Gastroesophageal sphincter (tissue), 4 donors: ENCODE measurements around the gene L3MBTL3. TPM values are rescaled to one million over a fixed set of nuclear protein-coding genes. Genes with fewer than 3 reads are reported as not detected.

Experiments
- ATAC-seq: fragments of 150-250 bp; one replicate; pipeline ENCODE4 v1.9.1; 2016; ENCODE audit warnings: mild to moderate bottlenecking, moderate library complexity
- H3K27ac ChIP-seq, 4 donors: fragments of 200-600 bp; sonication (generic) in 3 of 4; 1 replicate in 3 of 4; 2 replicates in 1 of 4; pipeline ENCODE4 v1.5.1; 2016 to 2019
- H3K27me3 ChIP-seq: fragments of 200-600 bp; sonication (generic); one replicate; pipeline ENCODE4 v1.5.1; 2019
- H3K36me3 ChIP-seq, 2 donors: fragments of 200-600 bp; sonication (generic); one replicate each; pipeline ENCODE4 v1.5.1; 2019; ENCODE audit warnings: control low read depth in 1 of 2
- H3K4me1 ChIP-seq, 3 donors: fragments of 200-600 bp; sonication (generic); 1 replicate in 2 of 3; 2 replicates in 1 of 3; pipeline ENCODE4 v1.5.1; 2016 to 2019; ENCODE audit warnings: control low read depth in 2 of 3
- H3K4me3 ChIP-seq, 2 donors: fragments of 200-600 bp; sonication (generic); one replicate each; pipeline ENCODE4 v1.5.1; 2019; ENCODE audit warnings: mild to moderate bottlenecking in 1 of 2, moderate library complexity in 1 of 2
- H3K9me3 ChIP-seq, 3 donors: fragments of 200-600 bp; sonication (generic); one replicate each; pipeline ENCODE4 v1.5.1; 2017 to 2019; ENCODE audit warnings: control low read depth in 2 of 3
- EP300 ChIP-seq: sonication (generic); formaldehyde crosslinking; IDR thresholded peaks from one replicate; pipeline ENCODE4 v1.6.1; 2017; ENCODE audit warnings: antibody characterized with exemption, mild to moderate bottlenecking
- POLR2A ChIP-seq, 2 donors: fragments of 450-650 bp; IDR thresholded peaks; one replicate each; pipeline ENCODE4 v1.6.1; 2017; ENCODE audit warnings: antibody characterized with exemption in 2 of 2, mild to moderate bottlenecking in 2 of 2, moderate library complexity in 1 of 2
- POLR2AphosphoS5 ChIP-seq: sonication (generic); formaldehyde crosslinking; IDR thresholded peaks from one replicate; pipeline ENCODE4 v1.6.1; 2017; ENCODE audit warnings: antibody characterized with exemption
- WGBS, 2 donors: methylation state at CpG; one replicate each; pipeline ENCODE4 v1.1.5; 2018; ENCODE audit warnings: low coverage in 1 of 2; 5-methylcytosine and 5-hydroxymethylcytosine counted together
- total RNA-seq, 4 donors: library from RNA; depleted of rRNA; stranded (reverse); fragments of >200 nt; gene quantifications; one replicate each; pipeline ENCODE4 v1.1.0, GENCODE V29; 2016
- TF ChIP-seq, protein P1 (sequence below), 4 experiments: fragments of 200-600 bp in 2 of 4; fragments of 450-650 bp in 2 of 4; sonication (generic) in 1 of 4; IDR thresholded peaks; one replicate each; pipeline ENCODE4 v1.5.1; 2017 to 2019; ENCODE audit warnings: antibody characterized with exemption in 4 of 4, mild to moderate bottlenecking in 2 of 4, moderate library complexity in 2 of 4

Gene L3MBTL3
- total RNA-seq, 4 donors from 2014 or later = 3.6 to 6.3 (median 4.8) TPM

DNA sequence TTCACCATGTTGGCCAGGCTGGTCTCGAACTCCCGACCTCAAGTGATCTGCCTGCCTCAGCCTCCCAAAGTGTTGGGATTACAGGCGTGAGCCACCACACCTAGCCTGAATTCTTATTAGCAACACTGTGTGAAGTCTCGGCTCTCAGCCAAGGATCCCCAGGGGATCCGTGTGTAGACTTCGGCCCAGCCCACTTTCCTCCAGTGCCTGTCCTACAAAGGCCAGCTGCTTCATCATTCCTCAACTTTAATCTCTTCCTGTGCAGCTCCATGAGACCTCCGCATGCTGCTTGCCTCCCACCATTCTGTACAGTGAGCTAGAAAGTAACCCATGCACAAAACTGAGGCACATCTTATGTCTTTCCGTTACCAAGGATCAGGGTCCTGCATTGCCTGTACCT is 132.5 kb downstream of the L3MBTL3 start:
- ATAC-seq = no peak
- Histone ChIP-seq H3K9me3 (no peaks in the 10 kb centered on the region), H3K27me3 (no peaks in the 10 kb centered on the region), H3K27ac (no peak overlapping the region), H3K4me1 (no peaks in the 10 kb centered on the region), H3K4me3 (no peak overlapping the region), H3K36me3 (no peaks in the 10 kb centered on the region)
- WGBS, 2 donors = 58 to 64% methylated on average over 4 of the region's 8 CpGs
- no peak for TF ChIP-seq POLR2A (IDR thresholded peaks at IDR 0.05)
- TF ChIP-seq, protein P1, sequence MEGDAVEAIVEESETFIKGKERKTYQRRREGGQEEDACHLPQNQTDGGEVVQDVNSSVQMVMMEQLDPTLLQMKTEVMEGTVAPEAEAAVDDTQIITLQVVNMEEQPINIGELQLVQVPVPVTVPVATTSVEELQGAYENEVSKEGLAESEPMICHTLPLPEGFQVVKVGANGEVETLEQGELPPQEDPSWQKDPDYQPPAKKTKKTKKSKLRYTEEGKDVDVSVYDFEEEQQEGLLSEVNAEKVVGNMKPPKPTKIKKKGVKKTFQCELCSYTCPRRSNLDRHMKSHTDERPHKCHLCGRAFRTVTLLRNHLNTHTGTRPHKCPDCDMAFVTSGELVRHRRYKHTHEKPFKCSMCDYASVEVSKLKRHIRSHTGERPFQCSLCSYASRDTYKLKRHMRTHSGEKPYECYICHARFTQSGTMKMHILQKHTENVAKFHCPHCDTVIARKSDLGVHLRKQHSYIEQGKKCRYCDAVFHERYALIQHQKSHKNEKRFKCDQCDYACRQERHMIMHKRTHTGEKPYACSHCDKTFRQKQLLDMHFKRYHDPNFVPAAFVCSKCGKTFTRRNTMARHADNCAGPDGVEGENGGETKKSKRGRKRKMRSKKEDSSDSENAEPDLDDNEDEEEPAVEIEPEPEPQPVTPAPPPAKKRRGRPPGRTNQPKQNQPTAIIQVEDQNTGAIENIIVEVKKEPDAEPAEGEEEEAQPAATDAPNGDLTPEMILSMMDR (IDR thresholded peaks at IDR 0.05) = no peak
- TF ChIP-seq EP300 = no peak
- TF ChIP-seq POLR2AphosphoS5 = no peak

DNA sequence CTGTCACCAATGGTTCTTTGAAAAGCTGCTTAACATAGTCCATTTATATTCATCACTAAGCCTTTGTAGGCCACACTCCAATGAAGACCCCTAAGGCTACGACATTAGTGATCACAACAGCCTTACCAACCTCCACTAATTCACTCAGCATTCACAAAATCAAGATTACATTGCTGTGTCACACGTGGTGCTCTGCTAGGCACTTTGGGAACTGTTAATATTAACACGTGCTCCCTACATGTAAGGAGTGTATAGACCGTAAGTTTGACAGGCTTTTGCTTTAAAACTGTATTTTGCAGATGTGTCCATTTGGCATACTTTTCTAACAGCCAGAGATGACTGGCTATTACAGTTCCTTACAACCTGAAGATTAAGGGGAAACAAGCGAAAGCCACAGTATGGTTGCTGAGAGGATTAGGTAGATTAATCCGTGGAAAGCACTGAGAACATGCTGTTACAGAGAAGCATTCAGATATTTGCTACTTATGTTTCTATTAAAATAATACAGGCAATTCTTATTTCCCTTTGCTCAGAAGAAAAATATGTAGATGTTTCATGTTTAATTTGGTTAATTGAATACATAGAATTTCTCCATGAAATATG is 134.6 kb downstream of the L3MBTL3 start:
- WGBS, 2 donors = 88 to 98% methylated on average over 4 to 6 of the region's 6 CpGs
- ATAC-seq = no peak
- H3K36me3 ChIP-seq = no peaks in the 10 kb centered on the region
- H3K27ac ChIP-seq = no peak overlapping the region
- H3K4me3 ChIP-seq = no peak overlapping the region
- TF ChIP-seq, protein P1 (IDR thresholded peaks at IDR 0.05) = no peak
- TF ChIP-seq EP300 = no peak
- TF ChIP-seq POLR2AphosphoS5 = no peak
- H3K27me3 ChIP-seq = no peaks in the 10 kb centered on the region
- H3K9me3 ChIP-seq = no peaks in the 10 kb centered on the region
- H3K4me1 ChIP-seq = no peaks in the 10 kb centered on the region

DNA sequence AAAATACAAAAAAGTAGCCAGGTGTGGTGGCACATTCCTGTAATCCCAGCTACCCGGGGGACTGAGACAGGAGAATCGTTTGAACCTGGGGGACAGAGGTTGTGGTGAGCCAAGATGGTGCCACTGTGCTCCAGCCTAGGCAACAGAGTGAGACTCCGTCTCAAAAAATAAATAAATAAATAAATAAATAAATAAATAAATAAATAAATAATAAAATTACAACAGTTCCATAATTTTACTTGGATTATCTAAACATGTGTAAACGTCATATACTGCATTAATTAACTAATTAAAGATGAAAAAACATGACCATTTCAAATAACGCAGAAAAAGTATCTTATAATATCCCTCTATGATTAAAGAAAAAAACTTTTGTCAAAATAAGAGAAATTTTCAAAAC is 138.5 kb downstream of the L3MBTL3 start:
- no peak overlapping the region for H3K27ac ChIP-seq
- no peak for ATAC-seq
- H3K9me3 ChIP-seq = peaks cover 0 to 12% (median 0%) of the 10 kb centered on the region in 3 donors
- H3K4me1 ChIP-seq = no peaks in the 10 kb centered on the region
- no peaks in the 10 kb centered on the region for H3K27me3 ChIP-seq
- 93 to 96% methylated on average over 5 of the region's 5 CpGs for WGBS, 2 donors
- no peak for TF ChIP-seq EP300
- TF ChIP-seq, protein P1 (IDR thresholded peaks at IDR 0.05) = no peak
- no peak for TF ChIP-seq POLR2AphosphoS5
- no peak for TF ChIP-seq POLR2A (IDR thresholded peaks at IDR 0.05)
- H3K36me3 ChIP-seq = no peaks in the 10 kb centered on the region
- no peak overlapping the region for H3K4me3 ChIP-seq

DNA sequence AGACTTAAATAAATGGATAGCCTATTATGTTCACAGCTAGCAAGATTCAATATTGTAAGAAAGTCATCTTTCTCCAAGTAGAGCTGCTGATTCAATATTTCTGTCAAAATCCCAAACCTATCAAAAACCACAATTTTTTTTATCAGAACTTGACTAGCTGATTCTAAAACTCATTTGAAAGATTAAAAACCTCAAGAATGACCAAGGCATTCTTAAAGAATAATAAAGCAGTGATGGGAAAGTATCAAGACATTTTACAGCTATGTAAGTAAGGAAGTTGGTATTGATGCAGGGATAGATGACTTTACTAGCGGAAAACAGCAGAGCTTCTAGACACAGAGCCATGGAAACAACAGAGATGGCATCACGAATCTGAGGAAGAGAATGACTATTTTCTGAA is 139.7 kb downstream of the L3MBTL3 start:
- TF ChIP-seq, protein P1 (IDR thresholded peaks at IDR 0.05) = no peak
- TF ChIP-seq EP300 (no peak), POLR2A (IDR thresholded peaks at IDR 0.05) (no peak), POLR2AphosphoS5 (no peak)
- Histone ChIP-seq H3K36me3 (no peaks in the 10 kb centered on the region), H3K27ac (no peak overlapping the region), H3K27me3 (no peaks in the 10 kb centered on the region), H3K4me3 (no peak overlapping the region), H3K9me3 (peaks cover 0 to 12% (median 0%) of the 10 kb centered on the region in 3 donors), H3K4me1 (no peaks in the 10 kb centered on the region)
- 83 to 93% methylated on average over 2 of the region's 2 CpGs for WGBS, 2 donors
- no peak for ATAC-seq

DNA sequence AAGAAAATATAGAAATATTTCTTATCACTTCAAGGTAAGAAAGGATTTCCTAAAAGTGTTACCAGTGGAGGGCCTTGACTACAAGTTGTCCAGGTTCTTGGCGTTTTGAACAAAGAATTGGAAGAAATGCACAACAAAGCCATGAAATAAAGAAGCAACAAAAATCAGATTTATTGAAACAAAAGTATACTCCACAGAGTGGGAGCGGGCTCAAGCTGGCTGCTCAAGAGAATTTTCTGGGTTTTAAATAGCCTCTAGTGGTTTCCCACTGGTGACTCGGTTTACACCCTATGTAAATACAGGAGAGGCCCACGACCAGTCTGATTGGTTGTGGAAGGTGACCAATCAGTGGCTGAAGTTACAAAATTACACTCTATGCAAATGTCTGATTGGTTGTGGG is 140.2 kb downstream of the L3MBTL3 start:
- no peak for ATAC-seq
- no peak overlapping the region for H3K4me3 ChIP-seq
- no peaks in the 10 kb centered on the region for H3K27me3 ChIP-seq
- H3K36me3 ChIP-seq = no peaks in the 10 kb centered on the region
- TF ChIP-seq, protein P1 (IDR thresholded peaks at IDR 0.05) = no peak
- no peak for TF ChIP-seq POLR2AphosphoS5
- no peaks in the 10 kb centered on the region for H3K4me1 ChIP-seq
- 98 to 100% methylated on average over 1 to 4 of the region's 4 CpGs for WGBS, 2 donors
- no peak overlapping the region for H3K27ac ChIP-seq
- peaks cover 0 to 12% (median 0%) of the 10 kb centered on the region in 3 donors for H3K9me3 ChIP-seq
